Activated B cell treated with CpG ODN at 0.5 μM for 24 hours (primary cell): ENCODE results near the gene OTOS. TPM values are rescaled to one million over a fixed set of nuclear protein-coding genes. Genes with fewer than 3 reads are reported as not detected.

ENCODE experiments used
- ATAC-seq: fragments of 200-7000 bp; cut with Tn5 transposase; one replicate; pipeline ENCODE4 v1.10.0; 2021; ENCODE audit warnings: low read depth, mild to moderate bottlenecking, moderate library complexity
- CTCF ChIA-PET: fragments of 350-600 bp; sonication (Branson Sonifier 250); formaldehyde crosslinking; loops from one replicate; lab custom pipeline; 2021; ENCODE audit warnings: antibody characterized with exemption; lab: Charles Lee
- POLR2A ChIA-PET: fragments of 350-600 bp; sonication (Branson Sonifier 250); formaldehyde crosslinking; loops from one replicate; lab custom pipeline; 2021; ENCODE audit warnings: antibody characterized with exemption; lab: Charles Lee
- DNase-seq: peaks from one replicate; pipeline ENCODE4 v3.0.0; 2022
- H3K27ac Mint-ChIP-seq: one replicate; pipeline ENCODE4 v1.8.0; 2020; ENCODE audit warnings: mixed read lengths
- H3K27me3 Mint-ChIP-seq: one replicate; pipeline ENCODE4 v1.8.0; 2021; ENCODE audit warnings: mixed read lengths
- H3K36me3 Mint-ChIP-seq: one replicate; pipeline ENCODE4 v1.8.0; 2021; ENCODE audit warnings: low read depth, mixed read lengths
- H3K4me1 Mint-ChIP-seq: one replicate; pipeline ENCODE4 v1.8.0; 2021; ENCODE audit warnings: mixed read lengths
- H3K4me3 Mint-ChIP-seq: one replicate; pipeline ENCODE4 v1.8.0; 2020; ENCODE audit warnings: mild to moderate bottlenecking, mixed read lengths
- H3K9me3 Mint-ChIP-seq: one replicate; pipeline ENCODE4 v1.8.0; 2020; ENCODE audit warnings: mixed read lengths
- CTCF ChIP-seq: fragments of 200-600 bp; IDR thresholded peaks from one replicate; pipeline ENCODE4 v1.8.0; 2022; ENCODE audit warnings: antibody characterized with exemption, mild to moderate bottlenecking
- intact Hi-C: fragments of 100-400 bp; cut with micrococcal nuclease; formaldehyde crosslinking; loops from one replicate; pipeline ENCODE4 v1.15.1; 2024
- total RNA-seq: library from RNA; stranded (reverse); gene quantifications from 2 replicates; pipeline ENCODE4 v1.2.3, GENCODE V29; 2022

Gene OTOS
- total RNA-seq, 1 donor from 2014 or later: not detected

- ChIA-PET POLR2A (no interaction called here), CTCF (no interaction called here)
- H3K4me1 Mint-ChIP-seq: peaks cover 7% of the 10 kb centered on the region
- no peak overlapping the region for H3K27ac Mint-ChIP-seq
- DNase-seq (no peak), ATAC-seq (no peak)
- no peaks in the 10 kb centered on the region for H3K9me3 Mint-ChIP-seq
- peaks cover 74% of the 10 kb centered on the region for H3K36me3 Mint-ChIP-seq
- H3K4me3 Mint-ChIP-seq: no peak overlapping the region
- TF ChIP-seq CTCF: no peak
- H3K27me3 Mint-ChIP-seq: no peaks in the 10 kb centered on the region
- intact Hi-C loops: no loop called here
These were observed 11.1 kb downstream of the OTOS start for GRCh38 chr2:240129311-240129710.

- no peak for TF ChIP-seq CTCF
- no peak for ATAC-seq
- ChIA-PET CTCF (no interaction called here), POLR2A (no interaction called here)
- no peaks in the 10 kb centered on the region for H3K27me3 Mint-ChIP-seq
- DNase-seq: no peak
- intact Hi-C loops: no loop called here
- H3K27ac Mint-ChIP-seq: no peak overlapping the region
- peaks cover under 1% of the 10 kb centered on the region for H3K4me1 Mint-ChIP-seq
- H3K9me3 Mint-ChIP-seq: no peaks in the 10 kb centered on the region
- no peak overlapping the region for H3K4me3 Mint-ChIP-seq
- peaks cover 74% of the 10 kb centered on the region for H3K36me3 Mint-ChIP-seq
These were observed 11.8 kb downstream of the OTOS start for GRCh38 chr2:240128608-240129145.

- intact Hi-C loops: no loop called here
- Mint-ChIP-seq H3K27me3 (no peaks in the 10 kb centered on the region), H3K4me3 (no peak overlapping the region), H3K27ac (no peak overlapping the region), H3K36me3 (peaks cover 70% of the 10 kb centered on the region), H3K9me3 (no peaks in the 10 kb centered on the region), H3K4me1 (no peaks in the 10 kb centered on the region)
- ATAC-seq (no peak), DNase-seq (no peak)
- POLR2A ChIA-PET: no interaction called here
- CTCF ChIA-PET: no interaction called here
- TF ChIP-seq CTCF: no peak
These were observed 12.4 kb downstream of the OTOS start for GRCh38 chr2:240127911-240128607.

- CTCF ChIA-PET: no interaction called here
- DNase-seq: no peak
- Mint-ChIP-seq H3K36me3 (peaks cover 63% of the 10 kb centered on the region), H3K4me3 (no peak overlapping the region), H3K27me3 (no peaks in the 10 kb centered on the region), H3K9me3 (no peaks in the 10 kb centered on the region), H3K27ac (no peak overlapping the region), H3K4me1 (no peaks in the 10 kb centered on the region)
- intact Hi-C loops: no loop called here
- POLR2A ChIA-PET: no interaction called here
- no peak for TF ChIP-seq CTCF
- ATAC-seq: no peak
These were observed 13.2 kb downstream of the OTOS start for GRCh38 chr2:240127191-240127750.

GRCh38 chr2:240126731-240127130 lies 13.7 kb downstream of the OTOS start:
- Mint-ChIP-seq H3K36me3 (peaks cover 58% of the 10 kb centered on the region), H3K4me3 (no peak overlapping the region), H3K27me3 (no peaks in the 10 kb centered on the region), H3K27ac (no peak overlapping the region), H3K4me1 (peaks cover under 1% of the 10 kb centered on the region), H3K9me3 (no peaks in the 10 kb centered on the region)
- POLR2A ChIA-PET: no interaction called here
- ATAC-seq (no peak), DNase-seq (no peak)
- CTCF ChIA-PET: no interaction called here
- intact Hi-C loops: no loop called here
- TF ChIP-seq CTCF: no peak
